Right lobe of liver (tissue), 6 donors: ENCODE data around the gene ORC5. TPM values are rescaled to one million over a fixed set of nuclear protein-coding genes. Genes with fewer than 3 reads are reported as not detected.

Experiments used
- ATAC-seq, 4 donors: fragments of 200-7000 bp; cut with Tn5 transposase; one replicate each; pipeline ENCODE4 v1.9.1; 2020; ENCODE audit warnings: mild to moderate bottlenecking in 4 of 4, moderate library complexity in 4 of 4
- DNase-seq, 3 donors: peaks; one replicate each; pipeline ENCODE4 v3.0.0-alpha.2; 2020
- H3K27ac ChIP-seq, 3 donors: fragments of 200-600 bp; one replicate each; pipeline ENCODE4 v1.8.0; 2022
- H3K27me3 ChIP-seq, 2 donors: fragments of 200-600 bp; one replicate each; pipeline ENCODE4 v1.8.0; 2022
- H3K36me3 ChIP-seq, 4 donors: fragments of 200-600 bp; sonication (generic) in 1 of 4; one replicate each; pipeline versions ENCODE4 v1.5.1 to v1.8.0; 2017 to 2022; ENCODE audit warnings: control low read depth in 1 of 4
- H3K4me1 ChIP-seq, 4 donors: fragments of 200-600 bp; sonication (generic) in 1 of 4; one replicate each; pipeline versions ENCODE4 v1.5.1 to v1.8.0; 2017 to 2022; ENCODE audit warnings: control low read depth in 1 of 4
- H3K4me3 ChIP-seq, 3 donors: fragments of 200-600 bp; one replicate each; pipeline ENCODE4 v1.8.0; 2022
- H3K9me3 ChIP-seq, 4 donors: fragments of 200-600 bp; sonication (generic) in 1 of 4; one replicate each; pipeline versions ENCODE4 v1.5.1 to v1.8.0; 2017 to 2022; ENCODE audit warnings: control low read depth in 1 of 4
- POLR2A ChIP-seq: fragments of 450-650 bp; IDR thresholded peaks from one replicate; pipeline ENCODE4 v1.6.1; 2017; ENCODE audit warnings: antibody characterized with exemption, mild to moderate bottlenecking
- WGBS: methylation state at CpG from one replicate; pipeline ENCODE4 v1.1.6; 2018; ENCODE audit warnings: low coverage, low lambda C conversion rate; ENCODE audit not compliant: insufficient coverage; ENCODE audit errors: missing lambda C conversion rate; 5-methylcytosine and 5-hydroxymethylcytosine counted together
- intact Hi-C, 2 donors: fragments of 100-400 bp; cut with DNase I; formaldehyde crosslinking; loops; one replicate each; pipeline versions ENCODE4 v1.11.2 to v1.14.1; 2022
- total RNA-seq, 6 experiments: library from RNA; depleted of rRNA in 2 of 6; stranded (reverse); fragments of >200 nt in 2 of 6; fragmentation: NEBNext Ultra II Directional in 3 of 6; extraction: Animal tissue kit (Norgen Biotek cat#: 25700) in 3 of 6; gene quantifications; one replicate each; pipeline versions ENCODE4 v1.1.0 to v1.2.4, GENCODE V29; 2016 to 2023
- TF ChIP-seq, protein P1 (sequence below), 4 donors: fragments of 200-600 bp in 3 of 4; fragments of 450-650 bp in 1 of 4; IDR thresholded peaks; one replicate each; pipeline versions ENCODE4 v1.5.1 to v1.8.0; 2016 to 2022; ENCODE audit warnings: antibody characterized with exemption in 4 of 4, mild to moderate bottlenecking in 2 of 4
- donor health status: DM: no; HTN: yes; CAD: no.
- donor health status: DM: no; HTN: no; CAD: no.
- donor health status: DM: no; HTN: no; CAD: no.
- donor health status: DM: no; HTN: yes; CAD: no.
- donor health status: DM: no; HTN: yes; CAD: no.

The ORC5 gene
- total RNA-seq, 6 experiments from 2014 or later = 6.7 to 16.6 (median 12.4) TPM

DNA sequence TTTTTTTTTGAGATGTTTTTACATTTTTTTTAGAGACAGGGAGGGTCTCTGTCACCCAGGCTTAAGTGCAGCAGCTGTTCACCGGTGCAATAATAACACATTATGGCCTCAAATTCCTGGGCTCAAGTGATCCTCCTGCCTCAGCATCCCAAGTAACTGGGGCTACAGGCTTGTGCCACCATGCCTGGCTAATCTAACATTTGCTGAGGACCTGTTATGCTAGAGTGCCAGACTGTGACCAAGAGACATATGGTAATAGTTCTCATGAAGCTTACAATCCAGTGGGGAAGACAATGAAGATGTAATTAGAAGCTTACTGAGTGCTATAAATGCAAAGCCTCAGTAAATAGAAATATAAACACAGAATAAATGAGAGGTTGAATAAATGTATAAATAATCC lies 17.6 kb upstream of the ORC5 start:
- Histone ChIP-seq H3K36me3 (no peaks in the 10 kb centered on the region), H3K4me1 (no peaks in the 10 kb centered on the region), H3K27ac (no peak overlapping the region), H3K4me3 (no peak overlapping the region), H3K9me3 (no peaks in the 10 kb centered on the region), H3K27me3 (no peaks in the 10 kb centered on the region)
- ATAC-seq = no peak
- no peak for TF ChIP-seq POLR2A
- TF ChIP-seq, protein P1, sequence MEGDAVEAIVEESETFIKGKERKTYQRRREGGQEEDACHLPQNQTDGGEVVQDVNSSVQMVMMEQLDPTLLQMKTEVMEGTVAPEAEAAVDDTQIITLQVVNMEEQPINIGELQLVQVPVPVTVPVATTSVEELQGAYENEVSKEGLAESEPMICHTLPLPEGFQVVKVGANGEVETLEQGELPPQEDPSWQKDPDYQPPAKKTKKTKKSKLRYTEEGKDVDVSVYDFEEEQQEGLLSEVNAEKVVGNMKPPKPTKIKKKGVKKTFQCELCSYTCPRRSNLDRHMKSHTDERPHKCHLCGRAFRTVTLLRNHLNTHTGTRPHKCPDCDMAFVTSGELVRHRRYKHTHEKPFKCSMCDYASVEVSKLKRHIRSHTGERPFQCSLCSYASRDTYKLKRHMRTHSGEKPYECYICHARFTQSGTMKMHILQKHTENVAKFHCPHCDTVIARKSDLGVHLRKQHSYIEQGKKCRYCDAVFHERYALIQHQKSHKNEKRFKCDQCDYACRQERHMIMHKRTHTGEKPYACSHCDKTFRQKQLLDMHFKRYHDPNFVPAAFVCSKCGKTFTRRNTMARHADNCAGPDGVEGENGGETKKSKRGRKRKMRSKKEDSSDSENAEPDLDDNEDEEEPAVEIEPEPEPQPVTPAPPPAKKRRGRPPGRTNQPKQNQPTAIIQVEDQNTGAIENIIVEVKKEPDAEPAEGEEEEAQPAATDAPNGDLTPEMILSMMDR (IDR thresholded peaks at IDR 0.05) = no peak
- WGBS = 71% methylated on average over 1 of the region's 1 CpG
- intact Hi-C loops = no loop called here
- no peak for DNase-seq

DNA sequence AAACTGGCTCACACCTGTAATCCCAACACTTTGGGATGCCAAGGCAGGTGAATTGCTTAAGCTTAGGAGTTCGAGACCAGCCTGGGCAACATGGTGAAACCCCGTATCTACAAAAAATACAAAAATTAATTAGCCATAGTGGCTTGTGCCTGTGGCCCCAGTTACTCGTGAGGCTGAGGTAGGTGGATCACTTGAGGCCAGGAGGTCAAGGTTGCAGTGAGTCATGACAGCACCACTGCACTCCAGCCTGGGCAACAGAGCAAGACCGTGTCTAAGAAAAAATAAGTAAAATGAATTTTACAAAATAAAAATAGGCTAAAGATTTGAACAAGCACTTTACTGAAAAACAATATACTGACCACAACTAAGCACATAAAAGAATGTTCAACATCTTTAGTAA lies 9.8 kb upstream of the ORC5 start:
- Histone ChIP-seq H3K27me3 (no peaks in the 10 kb centered on the region), H3K36me3 (no peaks in the 10 kb centered on the region), H3K4me1 (no peaks in the 10 kb centered on the region), H3K4me3 (no peak overlapping the region), H3K27ac (no peak overlapping the region), H3K9me3 (no peaks in the 10 kb centered on the region)
- intact Hi-C loops = no loop called here
- 75% methylated on average over 4 of the region's 4 CpGs for WGBS
- TF ChIP-seq POLR2A = no peak
- TF ChIP-seq, protein P1 (IDR thresholded peaks at IDR 0.05) = no peak
- ATAC-seq (no peak), DNase-seq (no peak)

DNA sequence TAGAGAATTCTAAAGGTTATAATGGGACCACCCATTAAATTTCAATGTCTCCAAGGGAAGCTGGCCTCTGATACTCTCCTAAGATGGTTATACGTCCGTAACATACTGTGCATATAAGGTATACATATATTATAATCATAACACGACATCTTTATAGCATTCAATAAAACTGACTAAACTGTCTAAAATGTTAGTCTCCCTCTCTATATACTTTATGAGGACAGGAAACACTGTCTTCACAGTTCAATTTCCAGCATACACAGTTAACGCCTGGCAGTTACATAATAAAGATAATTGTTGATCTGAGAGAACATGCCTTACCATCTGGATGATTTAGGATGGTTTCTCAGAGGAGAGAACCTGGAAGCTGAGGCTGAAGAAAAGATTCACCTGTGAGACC lies 1.2 kb upstream of the ORC5 start:
- ATAC-seq (no peak), DNase-seq (no peak)
- Histone ChIP-seq H3K27ac (no peak overlapping the region), H3K36me3 (peaks cover 0 to 1% (median 0%) of the 10 kb centered on the region in 4 donors), H3K27me3 (no peaks in the 10 kb centered on the region), H3K4me1 (peaks cover 0 to 21% (median 6%) of the 10 kb centered on the region in 4 donors), H3K4me3 (no peak overlapping the region), H3K9me3 (no peaks in the 10 kb centered on the region)
- 76% methylated on average over 4 of the region's 4 CpGs for WGBS
- intact Hi-C loops = no loop called here
- no peak for TF ChIP-seq POLR2A
- TF ChIP-seq, protein P1 (IDR thresholded peaks at IDR 0.05) = no peak

DNA sequence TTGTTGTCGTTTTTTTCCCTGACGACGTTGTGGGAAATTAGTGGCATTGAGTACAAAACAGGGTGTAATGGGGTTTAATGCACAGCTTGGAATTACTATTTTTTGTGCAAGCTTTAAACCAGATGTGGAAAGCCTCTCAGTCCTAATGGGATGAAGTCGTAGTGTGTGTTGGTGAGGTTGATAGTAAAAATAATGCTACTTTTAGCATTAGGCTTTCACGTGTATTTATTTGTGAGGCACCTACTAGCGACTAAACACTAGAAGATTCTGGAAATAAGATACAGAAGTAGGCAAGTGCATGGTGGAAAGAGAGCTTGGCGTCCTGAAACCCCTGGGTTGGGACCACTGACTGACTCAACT lies 588 bp upstream of the ORC5 start:
- no peaks in the 10 kb centered on the region for H3K27me3 ChIP-seq
- no peak for TF ChIP-seq POLR2A
- TF ChIP-seq, protein P1 (IDR thresholded peaks at IDR 0.05) = no peak
- no peak for DNase-seq
- H3K27ac ChIP-seq = peak overlapping the region; percentile 48 to 71 (median 60)
- ATAC-seq = no peak
- peak overlapping the region; percentile 75 to 84 (median 77) for H3K4me3 ChIP-seq
- H3K4me1 ChIP-seq = peaks cover 0 to 21% (median 6%) of the 10 kb centered on the region in 4 donors
- intact Hi-C loops = no loop called here
- 40% methylated on average over 7 of the region's 7 CpGs for WGBS
- no peaks in the 10 kb centered on the region for H3K9me3 ChIP-seq
- peaks cover 0 to 8% (median 0%) of the 10 kb centered on the region in 4 donors for H3K36me3 ChIP-seq

DNA sequence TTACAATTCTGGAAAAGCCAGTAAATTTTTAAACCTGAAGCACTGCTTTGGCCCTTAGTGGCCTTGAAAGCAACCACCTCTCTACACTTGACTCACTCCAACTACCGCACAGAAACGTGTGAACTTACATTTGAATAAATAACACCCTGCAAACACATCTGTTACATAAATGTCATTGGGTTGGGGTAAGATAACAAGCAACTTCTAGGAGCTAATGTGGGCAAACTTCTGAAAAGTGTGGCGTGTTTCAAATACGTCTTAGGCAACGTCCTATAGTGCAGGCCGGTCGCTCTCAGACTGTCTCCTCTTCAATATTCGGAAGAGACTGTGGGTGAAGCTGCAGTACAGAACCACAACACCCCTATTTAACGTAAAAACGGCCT lies 474 bp downstream of the ORC5 start:
- H3K4me3 ChIP-seq = peak overlapping the region; percentile 75 to 84 (median 77)
- ATAC-seq = peak; percentile 51 to 56 (median 54)
- H3K9me3 ChIP-seq = no peaks in the 10 kb centered on the region
- no peaks in the 10 kb centered on the region for H3K27me3 ChIP-seq
- no peak for DNase-seq
- no peak for TF ChIP-seq POLR2A
- H3K36me3 ChIP-seq = peaks cover 0 to 16% (median 4%) of the 10 kb centered on the region in 4 donors
- H3K4me1 ChIP-seq = peaks cover 0 to 21% (median 6%) of the 10 kb centered on the region in 4 donors
- 0% methylated on average over 10 of the region's 10 CpGs for WGBS
- intact Hi-C loops = no loop called here
- peak overlapping the region; percentile 48 to 71 (median 60) for H3K27ac ChIP-seq
